ENCODE data around the gene HMMR.

HMMR gene

DNA sequence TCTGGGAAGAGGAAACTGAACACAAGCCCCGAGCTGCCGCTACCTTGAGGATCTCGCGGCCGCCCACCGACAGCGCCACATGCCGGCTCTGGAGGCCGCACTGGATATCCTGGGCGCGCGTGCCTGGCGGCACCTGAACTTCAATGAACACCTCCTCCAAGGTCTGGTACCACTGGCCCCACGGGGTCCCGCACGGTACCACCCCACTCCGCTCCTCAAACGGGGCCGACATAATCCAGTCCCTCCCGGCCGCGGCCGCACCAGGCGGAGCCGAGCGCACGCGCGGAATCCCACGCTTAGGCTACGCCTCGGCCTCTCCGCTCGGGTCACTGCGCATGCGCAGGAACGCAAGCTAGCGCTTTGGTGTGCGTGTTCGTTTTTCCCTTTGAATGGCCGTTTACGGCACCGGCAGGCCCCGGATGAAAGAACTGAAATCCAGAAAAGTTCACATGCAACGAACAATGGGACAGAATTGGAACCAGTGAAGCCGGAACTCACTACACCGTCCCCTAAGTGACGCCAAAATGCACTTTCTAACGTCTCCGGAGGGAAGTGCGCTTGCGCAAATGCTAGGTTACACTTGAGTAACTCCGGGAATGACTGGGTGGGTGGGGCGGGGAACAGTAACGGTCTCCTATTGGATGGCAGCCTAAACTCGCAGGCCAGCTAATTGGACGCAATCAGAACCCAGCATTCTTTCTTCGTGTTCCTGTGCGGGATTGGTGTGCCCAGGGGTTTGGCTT lies 442 bp upstream of the HMMR start, which contains the start of gene NUDCD2:
Gene NUDCD2, minus strand, starts transcription at position 284 of the 743 bp plus-strand sequence. Its CDS starts 52 bp downstream, at position 232.
- peak; percentile 83 to 85 for DNase-seq

DNA sequence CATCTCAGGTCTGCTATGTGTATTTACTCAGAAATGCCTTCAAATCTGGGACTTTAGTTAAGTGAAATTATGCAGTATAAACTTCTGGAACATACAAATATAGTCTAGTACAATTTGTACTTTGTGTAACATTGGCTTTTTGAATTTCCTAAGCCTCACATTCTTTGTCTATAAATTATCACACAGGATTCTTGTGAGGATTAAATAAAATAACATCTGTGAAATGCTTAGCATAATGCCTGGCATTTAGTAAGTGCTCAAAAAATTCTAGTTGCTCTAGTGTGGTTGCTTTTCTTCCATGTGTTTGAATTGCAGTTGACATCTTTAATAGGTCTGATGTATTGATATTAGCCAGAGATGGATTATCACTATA lies 2.6 kb downstream of the HMMR start:
- DNase-seq, result no peak

DNA sequence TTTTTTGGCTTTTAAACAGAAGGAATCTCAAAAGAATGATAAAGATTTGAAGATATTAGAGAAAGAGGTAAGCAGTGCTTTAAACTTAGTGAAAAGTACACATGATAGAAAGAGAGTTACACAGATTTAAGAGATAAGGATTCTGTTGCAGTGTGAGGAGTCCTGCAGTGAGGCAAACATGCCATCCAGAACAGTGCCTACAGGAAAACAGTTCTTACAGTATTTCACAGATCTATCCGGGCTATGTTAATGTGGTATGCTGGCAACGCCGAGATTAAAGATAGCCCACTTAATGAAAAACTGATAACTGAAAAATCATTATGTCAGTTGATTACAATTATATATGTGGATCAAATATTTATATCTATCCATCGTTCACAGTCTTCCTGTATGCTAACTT lies 7.2 kb downstream of the HMMR start:
- DNase-seq, result no peak

DNA sequence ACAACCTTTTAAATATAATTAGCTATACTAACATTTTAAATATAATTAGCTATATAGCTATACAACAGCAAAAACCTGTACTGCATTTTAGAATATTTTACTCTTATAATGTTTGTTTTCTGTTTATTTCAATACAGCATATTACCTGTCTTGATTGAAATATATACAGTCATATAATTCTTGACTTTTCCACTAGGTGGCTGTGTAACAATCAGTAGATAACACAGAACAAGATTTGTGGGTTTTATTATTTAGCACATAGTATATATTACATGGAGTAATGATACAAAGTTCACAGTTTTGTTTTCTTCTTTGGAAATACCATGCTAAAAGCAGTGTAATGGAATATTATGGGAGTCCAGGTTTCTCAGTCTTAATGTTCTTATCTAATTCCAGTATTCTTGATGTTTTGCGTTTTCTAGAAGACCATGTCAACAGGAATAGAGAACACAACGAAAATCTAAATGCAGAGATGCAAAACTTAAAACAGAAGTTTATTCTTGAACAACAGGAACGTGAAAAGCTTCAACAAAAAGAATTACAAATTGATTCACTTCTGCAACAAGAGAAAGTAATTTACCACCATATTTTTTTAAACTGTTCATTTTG lies 13.3 kb downstream of the HMMR start:
- DNase-seq, result no peak

DNA sequence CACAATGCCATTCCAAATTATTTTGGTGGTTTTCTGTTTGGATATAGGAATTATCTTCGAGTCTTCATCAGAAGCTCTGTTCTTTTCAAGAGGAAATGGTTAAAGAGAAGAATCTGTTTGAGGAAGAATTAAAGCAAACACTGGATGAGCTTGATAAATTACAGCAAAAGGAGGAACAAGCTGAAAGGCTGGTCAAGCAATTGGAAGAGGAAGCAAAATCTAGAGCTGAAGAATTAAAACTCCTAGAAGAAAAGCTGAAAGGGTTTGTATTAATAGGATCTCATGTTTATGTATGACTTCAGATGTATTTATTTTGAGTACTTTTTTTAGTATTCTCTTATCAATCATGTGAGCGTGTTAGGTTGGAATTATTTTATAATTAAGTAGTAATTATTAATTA lies 15.0 kb downstream of the HMMR start:
- no peak for DNase-seq

DNA sequence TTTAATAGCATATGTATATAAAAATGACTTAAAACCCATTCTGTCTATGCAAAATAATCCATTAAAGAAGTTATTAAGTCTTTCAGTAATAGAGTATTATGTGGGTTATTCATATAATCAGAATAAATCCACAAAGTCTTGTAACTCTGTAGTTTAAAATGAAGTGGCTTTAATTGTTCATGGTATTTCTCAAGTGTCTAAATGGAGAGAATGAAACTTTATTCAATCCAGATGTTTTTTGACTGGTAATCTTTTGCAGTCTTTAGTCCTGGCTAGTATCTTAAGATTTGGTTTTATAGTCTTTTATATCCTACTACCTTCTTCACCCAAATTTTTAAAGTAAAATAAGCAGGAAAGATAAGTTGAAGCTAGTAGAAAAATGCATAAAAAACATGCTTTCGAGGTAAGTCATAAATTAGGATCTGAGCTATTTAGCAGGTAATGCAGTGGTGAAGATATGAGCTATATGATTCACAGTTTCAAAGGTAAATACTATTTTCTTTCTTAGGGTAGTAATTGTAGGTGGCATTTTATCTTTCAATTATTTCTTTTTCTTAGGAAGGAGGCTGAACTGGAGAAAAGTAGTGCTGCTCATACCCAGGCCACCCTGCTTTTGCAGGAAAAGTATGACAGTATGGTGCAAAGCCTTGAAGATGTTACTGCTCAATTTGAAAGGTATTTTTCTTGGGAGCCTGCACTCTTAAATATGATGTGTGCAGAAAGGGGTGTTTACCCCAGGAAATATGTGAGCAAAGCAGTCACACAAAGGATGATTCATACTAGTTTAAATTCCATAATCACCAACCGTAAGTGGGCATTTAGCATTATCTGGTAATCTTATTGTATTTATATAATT lies 17.9 kb downstream of the HMMR start:
- no peak for DNase-seq

DNA sequence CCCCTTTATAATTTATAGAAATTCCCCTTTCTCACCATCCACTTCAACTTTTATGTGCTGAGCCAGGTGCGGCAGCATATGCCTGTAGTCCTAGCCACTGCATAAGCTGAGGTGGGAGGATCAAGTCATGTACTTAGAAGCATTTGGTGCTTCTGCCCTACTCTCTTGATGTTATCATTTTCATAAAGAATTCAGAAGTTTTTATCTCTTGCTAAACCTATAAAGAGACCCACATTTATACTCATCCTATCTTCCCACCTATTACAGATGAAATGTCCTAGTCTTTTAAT lies 18.5 kb downstream of the HMMR start:
- no peak for DNase-seq

DNA sequence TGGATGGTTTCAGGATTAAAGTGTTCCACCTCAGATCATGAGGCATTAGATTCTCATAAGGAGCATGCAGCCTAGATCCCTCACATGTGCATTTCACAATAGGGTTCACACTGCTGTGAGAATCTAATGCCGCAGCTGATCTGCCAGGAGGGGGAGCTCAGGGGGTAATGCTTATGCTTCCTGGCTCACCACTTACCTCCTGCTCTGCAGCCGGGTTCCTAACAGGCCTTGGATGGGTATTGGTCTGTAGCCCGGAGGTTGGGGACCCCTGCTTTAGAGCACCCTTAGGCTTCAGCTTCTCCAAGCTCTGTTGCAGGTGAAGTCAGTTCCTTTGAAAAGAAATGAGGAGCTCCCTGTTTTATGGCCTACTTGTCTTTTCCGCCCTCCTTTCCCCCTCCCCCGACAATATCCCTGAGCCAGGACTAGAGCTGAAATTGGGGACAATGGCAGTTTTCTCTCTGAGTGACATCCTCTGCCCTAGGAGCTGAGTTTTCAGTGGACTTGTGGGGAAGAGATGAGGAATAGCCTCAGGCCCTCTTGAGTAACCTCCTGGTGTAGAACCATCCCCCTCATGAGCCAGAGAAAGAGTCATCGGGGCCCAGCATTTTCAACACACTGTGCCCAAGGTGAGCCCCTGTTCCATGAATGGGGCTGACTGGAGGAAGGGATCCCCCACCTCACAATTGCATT lies 28.8 kb downstream of the HMMR start:
- DNase-seq, result no peak

DNA sequence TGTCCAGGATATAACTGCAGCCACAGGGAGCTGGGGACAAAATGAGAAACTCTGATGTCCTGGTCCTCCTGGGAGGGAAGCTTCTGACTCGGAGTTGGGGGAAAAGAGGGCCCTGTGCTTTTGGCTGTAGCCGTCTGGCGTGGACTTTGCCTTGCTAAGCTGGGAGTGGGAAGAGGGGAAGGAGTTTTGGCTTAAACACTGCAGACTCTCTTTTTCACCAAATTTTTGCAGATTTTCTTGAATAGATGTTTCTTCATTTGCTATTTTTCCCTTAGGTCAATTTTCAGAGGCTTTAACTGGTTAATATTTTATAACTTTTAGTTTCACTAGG lies 29.3 kb downstream of the HMMR start:
- no peak for DNase-seq

DNA sequence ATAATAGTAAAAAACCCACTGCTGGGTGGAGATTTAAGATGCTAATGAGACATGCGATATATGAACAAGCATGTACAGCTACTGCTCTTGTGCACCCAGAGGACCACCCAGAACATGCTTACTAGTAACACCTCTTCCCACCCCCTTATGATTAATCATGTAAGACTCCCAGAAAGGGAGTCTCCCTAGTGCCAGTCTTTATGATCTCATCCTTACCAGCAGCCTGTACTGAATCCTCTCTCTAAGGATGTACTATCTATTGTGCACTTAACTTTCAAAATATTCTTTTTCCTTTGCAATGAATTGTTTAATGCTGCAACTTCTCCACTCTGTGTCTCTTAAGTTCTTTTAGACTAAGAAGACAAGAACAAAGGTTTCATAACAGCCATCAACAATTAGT lies 35.9 kb downstream of the HMMR start:
- DNase-seq, result no peak

DNA sequence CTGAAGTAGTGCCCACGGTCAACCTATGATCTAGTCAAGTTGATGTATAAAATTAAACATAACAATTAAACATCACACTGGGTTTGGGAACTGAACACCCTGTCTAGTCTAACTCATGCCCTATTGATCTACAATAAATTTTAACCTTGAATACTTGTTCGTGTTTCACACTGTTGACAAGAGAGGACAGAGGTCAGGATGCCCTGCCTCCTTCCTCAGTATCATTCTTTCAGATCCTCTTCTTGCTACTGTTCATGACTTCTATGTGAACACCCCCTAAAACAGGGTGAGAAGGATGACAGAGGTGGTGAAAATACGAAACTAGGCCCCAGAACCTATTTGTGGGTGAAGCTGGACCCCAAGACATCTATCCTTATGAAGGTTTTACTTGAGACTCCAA lies 36.9 kb downstream of the HMMR start:
- DNase-seq, result no peak

DNA sequence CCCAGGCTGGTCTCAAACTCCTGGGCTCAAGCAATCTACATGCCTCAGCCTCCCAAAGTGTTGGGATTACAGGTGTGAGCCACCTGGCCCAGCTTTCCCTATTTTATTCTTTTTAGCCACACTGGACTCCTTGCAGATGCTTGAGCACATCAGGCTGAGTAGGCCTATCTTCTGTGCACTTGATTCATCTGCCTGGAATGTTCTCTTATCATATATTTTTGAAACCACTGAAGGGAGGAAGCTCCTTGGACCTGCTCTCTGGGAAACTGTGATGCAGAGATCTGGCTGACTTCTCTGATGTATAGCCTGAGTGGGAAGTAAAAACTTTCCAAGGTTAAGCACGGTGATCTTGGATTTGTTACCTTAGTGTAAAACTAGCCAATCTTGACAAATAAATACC lies 38.5 kb downstream of the HMMR start:
- DNase-seq, result no peak

DNA sequence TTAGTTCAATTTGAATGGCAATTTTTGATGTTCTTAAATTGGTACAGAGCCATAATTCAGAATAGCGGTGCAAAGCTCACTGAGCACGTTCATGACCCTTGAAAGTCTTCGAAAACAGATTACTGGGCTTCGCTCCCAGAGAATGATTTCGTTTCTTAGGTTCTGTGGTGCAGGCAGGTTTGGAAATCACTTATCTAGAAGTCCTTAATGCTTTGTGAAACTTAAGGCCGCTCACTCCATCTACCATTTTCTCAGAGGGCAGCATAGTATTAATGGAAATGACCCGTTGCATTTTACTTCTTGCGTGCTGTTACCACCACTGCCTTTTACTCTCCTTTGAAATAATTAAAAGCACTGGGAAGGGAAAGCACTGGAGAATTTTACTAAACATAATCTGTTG lies 42.1 kb downstream of the HMMR start:
- DNase-seq, result no peak

DNA sequence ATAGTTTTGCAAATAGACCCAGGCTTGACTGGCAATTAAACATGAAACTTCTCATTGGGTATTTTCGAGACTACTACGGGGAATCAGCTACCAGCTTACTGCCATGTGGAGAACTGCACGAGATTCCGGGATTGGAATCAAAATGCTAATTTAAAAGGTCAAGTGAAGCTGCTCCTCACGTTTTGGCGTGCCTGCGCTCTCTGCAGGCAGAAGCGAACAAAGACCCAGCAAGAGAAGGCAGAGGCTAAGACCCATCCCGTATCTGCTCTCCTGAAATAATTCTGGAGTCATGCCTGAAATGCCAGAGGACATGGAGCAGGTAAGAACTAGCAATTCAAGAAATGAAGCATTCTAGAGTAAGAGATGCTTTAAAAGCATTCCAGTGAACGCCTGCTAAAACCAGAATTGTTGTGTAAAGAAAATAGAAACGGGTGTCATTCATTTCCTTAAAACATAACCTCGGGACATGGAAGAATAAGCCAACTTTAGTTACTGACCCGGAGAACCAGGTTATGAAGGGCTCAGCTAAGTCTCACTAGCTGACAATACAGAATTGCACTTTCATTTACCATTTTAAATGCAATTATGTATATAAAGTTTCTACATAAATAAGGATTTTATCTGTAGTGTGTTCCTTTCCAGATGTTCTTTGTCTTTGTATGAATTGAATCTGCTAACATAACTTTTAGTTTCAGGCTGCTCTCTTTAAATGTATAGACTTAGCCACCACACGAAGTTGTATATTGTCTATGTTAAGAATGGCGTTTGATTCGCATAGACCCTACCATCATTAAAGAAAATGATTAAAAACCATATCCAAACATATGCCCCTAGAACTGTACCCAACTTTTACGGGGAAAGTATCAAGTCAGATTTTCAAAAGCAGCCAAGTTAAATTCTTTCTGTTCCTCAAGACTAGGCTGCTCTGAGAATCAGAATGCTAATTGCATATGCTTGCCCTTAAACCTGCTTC lies 43.0 kb downstream of the HMMR start:
- peak in 1 of 2 experiments; percentile 29 for DNase-seq

DNA sequence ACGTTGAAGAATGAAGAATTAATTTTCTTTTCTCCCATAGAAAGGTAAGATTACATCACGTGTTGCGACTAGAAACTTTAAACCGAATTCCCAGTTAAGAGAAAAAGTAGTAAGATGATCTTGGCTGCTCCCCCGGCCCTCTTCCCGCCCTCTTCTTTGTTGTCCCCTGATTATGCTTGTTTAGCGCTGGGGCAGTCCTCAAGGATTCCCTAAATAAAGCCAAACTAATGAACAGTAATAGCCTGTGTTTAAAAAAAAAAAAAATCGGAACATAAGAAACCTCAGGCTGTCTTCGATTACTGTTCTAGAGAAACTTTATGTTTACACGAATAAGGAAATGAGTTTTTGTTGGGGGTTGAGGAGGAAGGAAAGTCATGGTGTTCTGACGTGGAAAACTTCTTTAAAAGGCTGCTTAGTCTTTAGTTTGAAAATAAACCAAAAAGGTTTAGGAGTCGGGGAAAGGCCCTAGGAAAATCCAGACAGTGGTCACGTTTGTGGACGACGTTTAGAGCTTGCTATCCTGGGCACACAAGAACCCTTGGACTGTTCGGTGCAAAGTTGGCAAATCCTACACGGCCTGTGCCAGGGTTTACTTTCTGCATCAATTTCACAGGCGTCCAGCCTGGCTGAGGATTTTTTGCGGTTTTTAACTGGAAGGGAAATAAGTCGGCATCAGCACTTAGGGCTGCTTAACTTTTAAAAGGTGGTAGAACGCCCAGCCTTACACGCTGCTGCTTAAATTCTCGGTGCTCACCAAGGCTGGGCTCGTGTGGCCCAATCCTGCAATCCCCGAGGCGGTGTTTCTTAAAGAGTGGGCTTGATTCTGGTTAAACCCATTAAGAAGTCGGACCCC lies 43.9 kb downstream of the HMMR start:
- DNase-seq, result no peak

DNA sequence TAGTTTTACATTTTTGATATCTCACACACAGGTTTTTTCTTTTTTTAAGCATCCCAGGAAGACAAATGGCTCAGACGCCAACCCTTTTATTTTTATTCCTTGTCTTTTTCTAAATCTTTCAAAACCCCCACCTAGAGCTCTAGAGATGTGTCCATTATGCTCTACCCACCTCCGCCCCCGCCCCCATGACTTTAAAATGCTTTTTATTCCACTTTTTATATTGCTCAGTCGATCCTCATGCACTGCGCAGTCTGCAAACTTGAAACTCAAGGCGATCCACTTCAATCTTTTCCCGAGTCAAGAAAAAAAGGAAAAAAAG lies 44.6 kb downstream of the HMMR start:
- DNase-seq, result no peak

DNA sequence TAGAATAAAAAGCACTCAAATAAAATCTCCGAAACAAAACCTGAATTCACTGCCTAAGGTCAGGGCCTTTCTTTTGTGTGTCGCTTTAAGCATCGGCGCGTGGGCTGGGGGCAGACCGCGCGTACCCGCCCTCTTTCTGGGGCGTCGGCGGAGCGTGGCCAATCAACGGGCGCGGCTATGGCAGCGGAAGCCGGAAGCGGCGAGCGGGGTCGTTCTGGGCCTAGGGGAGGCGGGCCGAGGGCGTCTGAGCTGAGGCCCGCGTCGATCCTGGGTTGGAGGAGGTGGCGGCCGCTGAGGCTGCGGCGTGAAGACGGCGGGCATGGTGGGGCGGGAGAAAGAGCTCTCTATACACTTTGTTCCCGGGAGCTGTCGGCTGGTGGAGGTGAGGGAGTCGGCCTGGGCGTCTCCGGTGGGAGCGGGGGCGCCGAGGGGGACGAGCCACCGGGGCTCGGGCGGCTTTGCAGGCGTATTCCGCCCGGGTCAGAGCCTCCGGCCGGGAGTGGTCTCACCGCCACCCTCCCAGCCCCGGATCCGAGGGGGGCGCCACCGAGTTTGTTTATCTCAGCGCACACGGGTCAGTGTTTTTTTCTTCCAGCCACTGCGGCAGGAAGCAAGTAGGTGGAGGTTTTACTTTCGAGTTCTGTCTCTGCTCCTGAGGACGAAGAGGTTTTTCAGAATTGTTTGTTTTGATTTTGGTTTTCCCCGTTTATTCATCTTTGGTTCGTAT lies 45.1 kb downstream of the HMMR start, which contains the start of gene MAT2B:
Gene MAT2B, plus strand, starts transcription at position 252 of the 727 bp plus-strand sequence. Its CDS starts 68 bp downstream, at position 320.
- peak; percentile 74 to 92 for DNase-seq

DNA sequence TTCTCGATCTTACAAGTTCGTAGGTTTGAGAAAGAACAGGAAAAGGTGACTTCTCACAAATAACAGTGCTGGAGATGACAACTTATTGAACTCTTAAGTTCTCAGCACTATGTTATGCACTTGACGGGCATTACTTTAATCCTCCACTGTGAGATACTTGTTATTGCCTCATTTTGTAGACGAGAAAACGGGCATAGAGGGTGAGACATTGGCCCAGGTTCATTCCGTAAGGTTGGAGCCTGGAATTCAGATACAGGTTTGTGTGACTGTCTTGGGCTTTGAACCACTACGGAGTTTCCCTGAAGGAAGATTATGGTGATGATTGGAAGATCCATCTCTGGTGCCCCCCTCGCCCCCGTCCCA lies 45.6 kb downstream of the HMMR start:
- no peak for DNase-seq

DNA sequence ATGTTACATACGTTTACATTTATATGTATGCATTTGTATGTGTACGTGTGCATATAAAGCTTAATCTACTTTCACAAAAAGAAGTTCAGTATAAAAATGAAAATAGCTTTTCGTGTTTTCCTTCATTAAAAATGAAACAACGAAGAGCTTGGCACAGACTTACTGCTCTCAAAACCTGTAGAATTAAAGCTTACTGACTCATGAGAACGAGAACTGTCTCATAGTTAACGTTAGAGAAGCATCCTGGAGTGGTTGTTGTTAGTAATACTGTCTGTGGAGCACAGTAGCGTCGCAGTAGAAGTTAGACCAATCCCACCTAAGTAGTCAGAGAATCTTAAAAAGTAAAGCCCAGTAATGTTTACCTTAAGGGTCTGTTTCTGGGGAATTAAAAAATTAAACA lies 46.3 kb downstream of the HMMR start:
- no peak for DNase-seq

DNA sequence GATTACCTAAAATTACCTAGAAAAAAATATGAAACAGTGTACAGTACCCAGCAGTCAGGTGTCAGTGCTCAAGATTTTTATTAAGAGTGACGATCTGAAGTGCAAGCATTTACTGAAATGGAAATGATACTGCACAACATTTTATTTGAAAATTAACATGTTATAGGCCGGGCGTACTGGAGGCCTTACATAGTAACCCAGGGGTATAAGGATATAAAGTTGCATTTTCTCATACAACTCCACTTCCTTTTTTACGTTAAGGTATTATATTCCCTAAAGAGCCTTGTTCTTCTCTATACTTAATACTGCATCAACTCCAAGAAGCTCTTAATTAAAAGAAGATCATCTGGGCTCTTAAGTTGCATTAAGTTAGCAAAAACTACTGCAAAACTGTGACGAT lies 48.3 kb downstream of the HMMR start:
- no peak for DNase-seq
